ENCODE results near the gene RPTOR.

DNA sequence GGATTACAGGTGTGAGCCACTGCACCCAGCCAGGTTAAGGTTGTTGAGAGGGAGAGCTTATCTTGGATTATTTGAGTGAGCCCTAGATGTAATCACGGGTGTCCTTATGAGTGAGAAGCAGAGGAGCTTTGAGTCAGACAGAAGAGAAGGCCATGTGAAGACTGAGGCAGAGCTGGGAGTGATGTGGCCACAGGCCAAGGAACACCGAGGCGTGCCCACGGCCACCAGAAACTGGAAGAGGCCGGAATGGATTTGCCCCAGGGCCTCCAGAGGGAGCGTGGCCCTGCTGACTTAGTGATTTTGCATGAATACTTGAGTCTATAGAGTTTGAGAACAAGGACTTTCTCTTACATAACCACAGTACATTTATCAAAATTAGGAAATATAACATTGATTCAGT lies 137.7 kb downstream of the RPTOR start:
- TF ChIP-seq, protein P1, sequence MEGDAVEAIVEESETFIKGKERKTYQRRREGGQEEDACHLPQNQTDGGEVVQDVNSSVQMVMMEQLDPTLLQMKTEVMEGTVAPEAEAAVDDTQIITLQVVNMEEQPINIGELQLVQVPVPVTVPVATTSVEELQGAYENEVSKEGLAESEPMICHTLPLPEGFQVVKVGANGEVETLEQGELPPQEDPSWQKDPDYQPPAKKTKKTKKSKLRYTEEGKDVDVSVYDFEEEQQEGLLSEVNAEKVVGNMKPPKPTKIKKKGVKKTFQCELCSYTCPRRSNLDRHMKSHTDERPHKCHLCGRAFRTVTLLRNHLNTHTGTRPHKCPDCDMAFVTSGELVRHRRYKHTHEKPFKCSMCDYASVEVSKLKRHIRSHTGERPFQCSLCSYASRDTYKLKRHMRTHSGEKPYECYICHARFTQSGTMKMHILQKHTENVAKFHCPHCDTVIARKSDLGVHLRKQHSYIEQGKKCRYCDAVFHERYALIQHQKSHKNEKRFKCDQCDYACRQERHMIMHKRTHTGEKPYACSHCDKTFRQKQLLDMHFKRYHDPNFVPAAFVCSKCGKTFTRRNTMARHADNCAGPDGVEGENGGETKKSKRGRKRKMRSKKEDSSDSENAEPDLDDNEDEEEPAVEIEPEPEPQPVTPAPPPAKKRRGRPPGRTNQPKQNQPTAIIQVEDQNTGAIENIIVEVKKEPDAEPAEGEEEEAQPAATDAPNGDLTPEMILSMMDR (IDR thresholded peaks at IDR 0.05; ENCODE audit: low read depth, low read length): no peak
- no peak for TF ChIP-seq EZH2phosphoT487 (IDR thresholded peaks at IDR 0.05; ENCODE audit: low read depth)
